ENCODE results near the gene EARS2.
"Not testable (repeated sequence)": the region's sequence is repeated elsewhere in the genome, so short reads cannot be mapped to it uniquely, and the experiment has no call there.

Gene EARS2

DNA sequence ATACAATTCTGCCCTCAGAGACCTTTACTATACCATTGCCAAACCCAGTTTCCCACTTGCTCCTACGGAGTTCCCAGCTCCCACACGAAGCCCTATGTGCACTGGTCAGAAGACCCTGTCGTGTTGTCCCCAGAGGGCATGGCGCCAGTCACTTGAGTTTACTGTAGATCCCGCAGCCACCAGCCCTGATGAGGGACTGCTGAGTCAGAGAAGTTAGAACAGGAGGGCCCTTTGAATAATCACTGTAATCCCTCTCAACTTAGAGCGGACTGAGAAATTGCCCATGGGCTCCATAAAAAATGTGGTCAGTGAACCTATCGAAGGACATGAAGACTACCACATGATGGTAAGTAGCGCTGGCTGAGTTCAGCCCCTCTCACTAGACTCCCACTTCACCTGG is 9.6 kb upstream of the EARS2 start:
- no peak for DNase-seq

DNA sequence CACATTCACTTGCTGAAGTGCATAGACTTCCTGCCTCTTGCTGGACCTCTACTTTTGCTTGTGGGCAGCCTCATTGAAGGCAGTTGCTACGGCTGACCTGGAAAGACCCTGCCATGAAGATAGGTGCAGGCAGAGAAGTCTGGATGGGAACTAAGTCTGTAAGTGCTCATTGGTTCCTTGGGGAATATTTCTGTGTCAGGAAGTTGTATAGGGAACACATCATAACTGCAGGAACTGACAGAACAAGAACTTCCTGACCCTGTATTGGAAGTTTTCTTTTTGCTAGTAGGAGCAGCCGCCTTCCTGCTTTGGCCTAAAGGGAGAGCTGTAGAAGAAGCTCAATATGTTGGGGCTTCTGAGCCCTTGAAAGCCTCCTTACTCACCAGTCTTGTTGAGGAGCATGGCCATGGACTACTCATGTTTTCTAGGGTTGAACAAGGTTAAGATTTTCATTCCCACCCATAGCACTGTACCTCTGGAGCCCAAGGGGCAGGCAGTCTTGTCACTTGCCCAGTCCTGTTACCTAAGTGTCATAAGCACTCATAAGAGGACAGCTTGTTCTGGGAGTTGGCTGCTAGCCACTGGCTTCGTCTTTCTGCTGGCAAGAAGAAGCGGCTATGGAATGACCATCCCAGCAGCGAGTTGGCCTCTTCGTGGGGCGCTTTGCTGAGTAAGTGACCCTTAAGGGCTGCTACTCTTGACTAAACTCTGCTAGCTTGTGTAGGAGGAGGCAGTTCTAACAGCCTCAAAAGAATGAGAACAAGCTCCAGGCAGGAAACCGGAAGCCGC is 7.6 kb upstream of the EARS2 start:
- DNase-seq: no peak

DNA sequence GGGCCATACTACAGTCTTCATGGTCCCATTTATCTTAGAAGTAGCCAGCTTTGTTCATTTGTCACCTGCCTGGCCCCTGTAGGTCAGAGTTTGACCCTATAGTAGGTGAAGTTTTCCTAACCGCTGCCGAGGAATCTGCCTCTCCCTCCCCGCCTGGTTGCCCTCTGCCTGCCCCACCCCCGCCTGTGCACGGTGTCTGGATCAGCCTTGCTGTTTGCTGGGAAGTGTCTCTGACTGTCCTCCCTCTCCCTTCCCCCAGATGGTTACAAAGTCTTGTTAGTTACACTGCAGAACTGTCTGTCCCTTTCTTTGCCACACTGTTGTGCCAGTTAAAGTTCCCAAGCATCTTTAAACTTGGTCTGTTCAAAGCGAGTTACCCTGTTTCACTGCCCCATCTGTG is 6.0 kb upstream of the EARS2 start:
- no peak for DNase-seq

DNA sequence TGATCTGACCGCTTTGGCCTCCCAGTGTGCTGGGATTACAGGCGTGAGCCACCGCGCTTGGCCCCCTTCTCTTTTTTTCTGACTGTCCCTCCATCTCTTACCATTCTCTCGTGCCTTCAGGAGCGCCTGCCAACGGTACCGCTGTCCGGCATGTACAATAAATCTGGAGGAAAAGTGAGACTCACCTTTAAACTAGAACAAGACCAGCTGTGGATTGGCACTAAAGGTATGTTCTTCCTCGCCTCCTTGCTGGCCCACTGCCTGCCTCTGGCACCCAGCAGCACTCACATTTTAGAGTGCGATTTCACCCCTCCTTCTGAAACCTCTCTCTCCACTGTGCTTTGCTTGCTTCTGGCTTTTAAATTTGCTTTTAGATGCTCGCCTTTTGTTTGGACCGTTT is 5.4 kb upstream of the EARS2 start:
- no peak for DNase-seq

DNA sequence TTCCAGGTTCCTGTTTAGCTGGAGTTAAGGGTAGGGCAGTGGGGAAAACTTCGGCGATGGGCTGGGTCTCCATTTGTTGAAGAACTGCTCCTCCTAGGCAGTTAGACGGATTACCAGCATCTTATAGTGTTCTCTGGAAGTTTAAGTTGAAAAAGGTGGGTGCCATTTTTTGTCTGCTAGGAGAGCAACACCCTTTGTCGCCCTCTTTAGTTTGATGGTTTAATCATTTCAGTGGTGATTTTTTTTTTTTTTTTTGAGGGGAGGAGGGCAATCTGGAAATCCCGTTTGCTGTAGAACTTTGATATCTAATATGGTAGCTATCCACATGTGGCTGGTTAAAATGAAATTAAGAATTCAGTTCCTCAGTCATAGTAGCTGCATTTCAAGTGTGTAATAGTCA is 4.4 kb upstream of the EARS2 start:
- DNase-seq: no peak

DNA sequence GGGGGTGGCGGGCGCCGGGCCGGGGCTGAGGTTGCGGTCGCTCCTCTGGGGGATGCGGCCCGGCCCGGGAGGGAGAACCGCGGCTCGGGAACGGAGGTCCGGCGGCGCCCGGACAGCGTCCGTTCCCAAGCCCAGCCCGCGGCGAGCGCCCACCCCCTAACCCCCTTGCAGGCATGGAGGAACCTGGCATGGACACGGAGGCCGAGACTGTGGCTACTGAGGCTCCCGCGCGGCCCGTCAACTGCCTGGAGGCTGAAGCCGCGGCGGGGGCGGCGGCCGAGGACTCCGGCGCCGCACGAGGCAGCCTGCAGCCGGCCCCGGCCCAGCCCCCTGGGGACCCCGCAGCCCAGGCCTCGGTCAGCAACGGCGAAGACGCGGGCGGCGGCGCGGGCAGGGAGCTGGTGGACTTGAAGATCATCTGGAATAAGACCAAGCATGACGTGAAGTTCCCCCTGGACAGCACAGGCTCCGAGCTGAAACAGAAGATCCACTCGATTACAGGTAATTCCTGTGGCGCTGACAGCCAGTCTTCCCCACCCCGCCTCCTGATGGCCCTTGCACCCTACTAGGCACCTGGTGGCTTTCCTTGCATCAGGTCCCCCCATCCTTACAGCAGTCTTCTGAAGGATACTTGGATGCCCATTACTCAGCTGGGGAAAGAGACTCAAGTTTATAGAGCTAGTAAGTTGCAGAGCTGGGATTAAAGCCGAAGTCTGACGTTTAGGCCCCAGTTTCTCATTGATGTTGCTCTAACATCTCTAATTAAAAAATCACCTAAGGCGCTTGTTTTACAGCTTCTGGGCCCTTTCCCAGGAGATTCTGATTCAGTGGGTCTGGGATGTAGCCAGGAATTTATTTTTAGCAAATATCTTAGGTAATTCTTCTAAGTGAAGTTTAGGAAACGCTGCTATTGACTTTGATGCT is 891 bp upstream of the EARS2 start:
- DNase-seq: no peak

DNA sequence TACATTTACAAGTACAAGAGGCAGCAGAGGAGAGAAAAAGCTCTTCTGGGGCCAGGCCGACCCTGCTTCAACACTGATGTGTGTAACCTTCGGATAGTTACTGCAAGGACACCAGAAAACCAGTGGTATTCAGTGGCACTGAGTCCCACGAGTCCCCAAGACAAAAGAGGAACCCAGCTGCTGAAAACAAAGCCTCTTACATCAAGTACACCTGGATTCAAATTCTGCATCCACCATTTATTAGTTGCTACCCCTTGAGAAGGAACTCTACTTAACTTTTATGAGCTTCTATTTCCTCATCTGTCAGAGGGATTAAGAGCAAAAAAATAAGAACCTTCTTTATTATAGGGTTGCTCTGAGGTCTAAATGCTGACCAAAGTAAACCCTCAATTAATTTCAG is 2.6 kb downstream of the EARS2 start:
- no peak for DNase-seq

DNA sequence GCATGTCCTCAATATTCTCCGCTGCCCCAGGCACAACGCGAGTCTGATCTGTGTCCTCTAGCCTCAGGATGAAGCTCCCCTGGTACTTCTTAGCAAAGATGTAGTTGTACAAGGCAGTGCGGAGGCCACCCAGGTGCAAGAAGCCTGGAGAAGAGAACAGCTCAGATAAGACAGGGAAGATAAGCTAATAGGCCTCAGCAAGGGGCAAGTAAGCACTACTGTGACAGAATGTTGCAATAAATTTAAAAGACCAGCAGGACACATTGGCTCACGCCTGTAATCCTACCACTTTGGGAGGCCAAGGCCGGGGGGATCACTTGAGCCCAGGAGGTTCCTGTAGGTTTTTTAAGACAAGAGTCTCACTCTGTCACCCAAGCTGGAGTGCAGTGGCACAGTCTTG is 5.0 kb downstream of the EARS2 start:
- no peak for DNase-seq

DNA sequence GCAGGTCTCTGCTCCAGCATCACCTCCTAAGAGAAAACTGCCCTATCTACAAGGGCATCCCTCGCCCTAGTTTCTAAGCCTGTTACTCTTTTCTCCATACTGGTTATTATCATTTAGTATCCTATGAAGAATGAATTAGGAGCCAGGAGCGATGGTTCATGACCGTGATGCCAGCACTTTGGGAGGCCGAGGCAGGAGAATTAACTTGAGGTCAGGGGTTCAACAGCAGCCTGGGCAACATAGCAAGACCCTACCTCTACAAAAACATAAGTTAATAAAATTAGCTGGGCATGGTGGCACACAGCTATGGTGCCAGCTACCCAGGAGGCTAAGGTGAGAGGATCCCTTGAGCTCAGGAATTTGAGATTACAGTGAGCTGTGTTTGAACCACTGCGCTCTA is 7.2 kb downstream of the EARS2 start:
- DNase-seq: no peak

DNA sequence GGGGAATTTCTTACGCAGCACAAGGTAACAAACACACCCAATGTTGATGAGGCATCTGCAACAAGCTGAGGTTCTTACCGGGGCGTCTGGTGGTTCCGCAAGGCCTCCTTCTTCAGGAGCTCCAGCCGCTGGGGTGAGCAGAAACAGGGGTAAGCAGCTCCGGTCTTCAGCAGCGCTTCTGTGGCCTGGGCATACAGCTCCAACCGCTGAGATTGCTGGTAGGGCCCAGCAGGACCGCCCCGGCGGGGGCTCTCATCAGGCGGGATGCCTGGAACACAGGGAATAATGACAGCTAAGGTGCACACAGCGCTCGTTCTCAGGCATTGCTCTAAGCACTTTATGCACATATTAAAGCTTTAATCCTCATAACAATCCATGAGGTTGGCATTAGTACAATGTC is 12.7 kb downstream of the EARS2 start:
- DNase-seq: no peak

DNA sequence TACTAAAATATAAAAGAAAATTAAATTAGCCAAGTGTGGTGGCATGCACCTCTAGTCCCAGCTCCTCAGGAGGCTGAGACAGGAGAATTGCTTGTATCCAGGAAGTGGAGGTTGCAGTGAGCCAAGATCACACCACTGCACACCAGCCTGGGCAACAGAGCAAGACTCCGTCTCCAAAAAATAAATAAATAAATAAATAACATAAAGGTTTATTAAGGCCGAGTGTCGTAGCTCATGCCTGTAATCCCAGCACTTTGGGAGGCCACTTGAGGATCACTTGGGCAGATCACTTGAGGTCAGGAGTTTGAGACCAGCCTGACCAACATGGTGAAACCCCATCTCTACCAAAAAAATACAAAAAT is 16.4 kb downstream of the EARS2 start:
- not testable (repeated sequence) for DNase-seq

DNA sequence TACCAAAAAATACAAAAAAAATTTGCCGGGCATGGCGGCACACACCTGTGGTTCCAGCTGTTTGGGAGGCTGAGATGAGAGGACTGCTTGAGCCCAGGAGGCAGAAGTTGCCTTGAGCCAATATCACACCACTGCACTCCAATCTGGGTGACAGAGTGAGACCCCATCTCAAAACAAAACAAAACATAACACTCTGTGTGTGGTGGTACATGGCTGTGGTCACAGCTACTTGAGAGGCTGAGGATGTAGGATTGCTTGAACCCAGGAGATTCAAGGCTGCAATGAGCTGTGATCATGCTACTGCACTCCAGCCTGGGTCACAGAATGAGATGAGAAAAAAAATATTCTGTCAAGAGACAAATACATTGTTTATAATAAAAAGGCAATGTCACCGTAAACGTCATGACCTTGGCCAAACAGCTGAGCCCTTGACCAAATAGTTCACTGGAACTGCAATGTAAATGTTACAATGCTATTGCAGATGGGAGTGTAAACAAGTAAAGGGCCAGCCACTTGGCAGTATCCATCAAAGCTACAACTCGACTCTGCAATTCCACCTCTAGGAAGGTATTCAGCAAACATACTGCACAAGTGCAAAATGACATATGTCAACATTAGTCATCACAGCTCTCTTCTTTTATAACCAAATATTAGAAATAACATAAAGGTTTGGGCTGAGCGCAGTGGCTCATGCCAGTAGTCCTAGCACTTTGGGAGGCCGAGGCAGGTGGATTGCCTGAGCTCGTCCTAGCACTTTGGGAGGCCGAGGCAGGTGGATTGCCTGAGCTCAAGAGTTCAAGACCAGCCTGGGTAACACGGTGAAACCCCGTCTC is 16.9 kb downstream of the EARS2 start:
- no peak for DNase-seq

DNA sequence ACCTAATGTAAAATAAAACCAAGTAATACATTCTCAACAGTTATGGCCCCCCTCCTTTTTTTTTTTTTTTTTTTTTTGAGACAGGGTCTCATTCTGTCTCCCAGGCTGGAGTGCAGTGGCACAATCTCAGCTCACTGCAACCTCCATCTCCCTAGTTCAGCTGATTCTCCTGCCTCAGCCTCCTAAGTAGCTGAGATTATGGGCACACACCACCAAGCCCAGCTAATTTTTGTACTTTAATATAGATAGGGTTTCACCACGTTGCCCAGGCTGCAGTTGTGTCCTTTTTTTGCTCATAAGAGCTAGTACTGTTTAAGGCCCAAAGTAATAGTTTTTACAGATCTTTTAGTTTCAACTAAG is 18.3 kb downstream of the EARS2 start:
- no peak for DNase-seq

DNA sequence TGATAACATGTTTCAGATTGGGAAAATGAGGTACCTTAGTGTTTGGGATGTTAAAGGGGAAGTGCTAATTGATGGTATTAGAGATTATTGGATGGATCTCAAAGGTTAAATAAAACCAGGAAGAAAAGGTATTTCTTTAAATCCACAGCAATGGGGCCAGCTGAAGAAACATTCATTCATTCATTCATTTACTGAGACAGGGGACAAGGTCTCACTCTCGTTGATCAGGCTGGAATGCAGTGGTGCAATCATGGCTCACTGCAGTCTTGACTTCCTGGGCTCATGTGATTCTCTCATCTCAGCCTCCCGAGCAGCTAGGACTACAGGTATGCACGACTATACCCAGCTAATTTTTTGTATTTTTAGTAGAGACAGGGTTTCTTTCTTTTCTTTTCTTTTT is 19.8 kb downstream of the EARS2 start:
- no peak for DNase-seq

DNA sequence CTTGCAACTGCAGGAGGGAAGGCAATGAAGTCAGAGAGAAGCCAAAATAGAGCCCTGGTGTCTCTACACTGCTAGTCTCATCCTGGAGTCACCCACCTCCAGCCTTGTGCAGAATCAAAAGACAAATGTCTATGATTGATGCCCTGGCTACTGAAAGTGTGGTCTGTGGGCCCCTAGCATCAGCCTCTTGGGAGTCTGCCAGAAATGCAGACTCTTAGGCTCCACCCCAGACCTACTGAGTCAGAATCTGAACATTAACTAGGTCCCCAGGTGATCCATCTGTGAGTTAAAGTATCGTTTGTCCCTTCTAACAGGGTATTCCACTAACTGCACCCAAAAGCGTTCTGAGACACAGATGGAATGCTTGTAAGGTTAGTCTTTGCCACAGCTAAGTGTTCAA is 21.2 kb downstream of the EARS2 start:
- DNase-seq: no peak

DNA sequence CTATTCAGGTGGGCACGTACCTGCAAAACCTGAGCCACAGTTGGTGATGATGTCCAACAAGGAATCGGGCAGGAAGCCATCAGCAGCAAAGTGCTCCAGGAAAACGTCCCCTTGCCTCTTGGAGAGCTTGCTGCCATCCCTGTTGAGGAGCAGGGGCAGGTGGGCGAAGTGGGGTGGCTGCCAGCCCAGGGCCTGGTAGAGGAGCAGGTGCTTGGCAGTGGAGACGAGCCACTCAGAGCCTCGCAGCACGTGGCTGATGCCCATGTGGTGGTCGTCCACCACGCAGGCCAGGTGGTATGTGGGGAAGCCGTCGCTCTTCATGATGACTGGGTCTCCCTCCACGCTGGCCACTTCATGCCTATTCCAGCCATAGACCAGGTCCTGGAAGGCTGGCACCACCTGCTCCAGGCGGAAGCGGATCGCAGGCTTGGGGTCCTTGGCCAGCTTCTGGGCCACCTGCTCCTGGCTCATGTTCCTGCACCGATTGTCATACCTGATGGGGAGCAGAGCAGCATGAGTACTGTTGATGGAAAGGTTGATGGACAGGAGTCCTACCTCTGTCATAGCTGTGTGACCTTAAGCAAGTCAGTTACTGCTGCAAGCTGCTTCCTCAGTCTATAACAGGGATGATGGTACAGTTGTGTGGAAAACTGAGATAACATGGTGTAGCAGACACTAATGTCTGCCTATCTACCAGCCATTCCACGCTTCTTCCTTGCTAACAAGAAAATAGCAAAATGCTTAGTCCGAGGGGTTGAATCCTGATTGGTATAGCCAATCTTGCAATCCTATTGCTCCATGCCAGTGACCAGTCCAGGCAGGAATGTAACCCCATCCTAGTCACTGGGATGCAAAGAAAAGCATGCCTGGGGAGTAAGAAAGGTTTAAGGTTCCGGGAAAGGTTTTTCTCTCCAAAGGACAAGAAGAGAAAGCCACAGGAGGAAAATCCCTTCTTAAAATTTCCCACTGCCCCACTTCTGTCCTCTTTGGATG is 22.0 kb downstream of the EARS2 start:
- no peak for DNase-seq

DNA sequence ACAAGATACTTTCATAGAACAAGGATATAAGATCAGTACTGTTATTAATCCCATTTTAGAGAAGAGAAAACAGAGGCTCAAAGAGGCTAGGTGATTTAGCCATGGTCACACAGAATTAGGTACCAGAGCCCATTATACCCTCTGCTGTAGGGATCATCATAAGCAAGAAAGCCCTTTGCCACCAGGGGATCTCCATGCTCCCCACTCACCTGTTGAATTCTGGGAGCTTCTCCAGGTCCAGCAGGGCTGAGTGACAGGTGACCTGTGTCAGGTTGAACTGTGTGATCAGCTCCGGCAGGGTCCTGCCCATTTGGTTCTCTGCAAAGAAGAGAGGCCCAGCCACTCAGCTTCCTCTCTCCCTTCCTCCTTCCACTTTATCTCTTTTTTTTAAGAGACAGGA is 24.7 kb downstream of the EARS2 start:
- DNase-seq: no peak

DNA sequence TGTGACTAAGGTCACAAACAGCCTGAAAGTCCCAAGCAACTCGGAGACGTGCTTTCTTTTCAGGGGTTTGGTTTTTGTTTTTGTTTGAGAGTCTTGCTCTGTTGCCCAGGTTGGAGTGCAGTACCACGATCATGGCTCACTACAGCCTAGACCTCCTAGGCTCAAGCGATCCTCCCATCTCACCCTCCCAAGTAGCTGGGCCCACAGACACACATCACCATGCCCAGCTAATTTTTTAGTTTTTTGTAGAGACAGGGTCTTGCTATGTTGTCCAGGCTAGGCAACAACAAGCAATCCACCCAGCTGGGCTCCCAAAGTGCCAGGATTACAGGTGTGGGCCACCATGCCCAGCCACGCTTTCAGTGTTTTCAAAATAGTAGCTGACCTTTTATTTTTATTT is 27.1 kb downstream of the EARS2 start:
- no peak for DNase-seq

DNA sequence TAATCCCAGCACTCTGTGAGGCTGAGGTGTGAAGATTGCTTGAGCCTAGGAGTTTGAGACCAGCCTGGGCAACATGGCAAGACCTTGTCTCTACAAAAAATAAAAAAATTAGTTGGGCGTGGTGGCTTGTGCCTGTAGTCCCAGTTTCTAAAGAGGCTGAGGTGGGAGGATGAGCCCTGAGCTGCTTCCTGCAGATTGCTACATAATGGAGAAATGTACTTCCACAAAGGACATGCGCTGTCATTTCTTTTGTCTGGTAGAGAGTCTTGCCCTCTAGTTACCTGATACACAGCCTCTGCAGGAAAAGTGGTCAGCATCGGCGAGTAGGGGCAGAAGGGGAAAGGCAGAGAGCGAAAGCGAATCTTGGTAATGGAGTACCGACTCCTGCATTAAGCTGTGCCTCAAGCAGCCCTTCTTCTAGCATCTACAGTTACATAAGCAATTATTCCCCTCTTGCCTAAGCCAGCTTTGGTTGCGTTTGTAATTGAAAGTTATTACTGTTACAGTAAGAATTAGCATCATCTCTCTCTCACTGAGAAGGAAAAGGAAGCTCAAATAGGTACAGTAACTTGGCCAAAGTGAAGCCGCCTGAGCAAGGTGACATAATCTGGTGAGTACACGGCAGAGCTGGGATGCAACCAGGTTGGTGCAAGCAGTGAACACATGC is 28.4 kb downstream of the EARS2 start:
- DNase-seq: no peak

DNA sequence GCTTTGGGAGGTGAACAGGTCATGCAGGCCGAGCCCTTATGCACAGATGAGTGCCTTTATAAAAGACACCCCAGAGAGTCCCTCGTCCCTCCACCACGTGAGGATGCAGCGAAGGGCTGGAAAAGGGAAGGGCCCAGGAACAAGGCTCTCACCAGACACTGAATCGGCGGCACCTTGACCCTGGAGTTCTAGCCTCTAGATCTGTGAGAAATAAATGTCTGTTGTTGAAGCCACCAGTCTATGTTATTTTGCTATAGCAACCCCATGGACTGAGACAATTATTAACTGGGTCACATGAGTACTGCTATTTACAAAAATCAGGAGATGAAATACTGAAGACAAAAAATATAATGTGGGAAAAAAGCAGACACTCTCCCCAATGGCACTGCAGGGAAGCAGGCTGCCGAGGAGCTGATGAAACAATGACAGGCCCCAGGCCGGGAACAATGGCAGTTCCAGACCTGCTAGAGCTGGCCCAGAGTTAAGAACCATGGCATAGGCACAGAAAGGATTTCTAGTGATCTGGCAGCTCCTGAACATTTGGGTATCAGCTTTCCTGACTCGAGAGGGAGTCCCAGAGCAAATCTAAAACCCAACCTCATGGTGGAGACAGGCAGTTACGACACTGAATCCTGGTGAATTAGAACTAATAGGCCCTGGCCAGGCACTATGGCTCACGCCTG is 29.0 kb downstream of the EARS2 start:
- DNase-seq: no peak

DNA sequence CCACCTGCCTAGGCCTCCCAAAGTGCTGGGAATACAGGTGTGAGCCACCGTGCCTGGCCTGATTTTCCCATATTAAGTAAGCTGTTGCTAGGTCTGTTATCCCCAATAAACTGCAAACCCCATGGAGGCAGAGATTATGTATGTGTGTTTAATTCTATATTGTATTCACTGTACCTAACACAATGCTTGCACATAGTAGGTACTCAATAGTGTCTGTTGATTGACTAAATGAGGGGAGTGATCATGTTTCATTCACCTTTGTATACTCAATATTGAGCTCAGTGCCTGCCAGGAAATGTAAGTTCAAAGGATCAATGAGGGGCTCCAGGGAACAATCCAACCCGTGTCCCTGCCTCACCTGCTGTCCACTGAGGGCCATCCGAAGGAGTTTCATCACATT is 32.3 kb downstream of the EARS2 start:
- DNase-seq: no peak

Data from activated CD8-positive, alpha-beta memory T cell treated with anti-CD3 and anti-CD28 coated beads, Interleukin-2, amount 50 U/mL, for 4 hours (primary cell).